ENCODE measurements around the gene ABHD1.
"Not testable (repeated sequence)": the region's sequence is repeated elsewhere in the genome, so short reads cannot be mapped to it uniquely, and the experiment has no call there.

The ABHD1 gene

DNA sequence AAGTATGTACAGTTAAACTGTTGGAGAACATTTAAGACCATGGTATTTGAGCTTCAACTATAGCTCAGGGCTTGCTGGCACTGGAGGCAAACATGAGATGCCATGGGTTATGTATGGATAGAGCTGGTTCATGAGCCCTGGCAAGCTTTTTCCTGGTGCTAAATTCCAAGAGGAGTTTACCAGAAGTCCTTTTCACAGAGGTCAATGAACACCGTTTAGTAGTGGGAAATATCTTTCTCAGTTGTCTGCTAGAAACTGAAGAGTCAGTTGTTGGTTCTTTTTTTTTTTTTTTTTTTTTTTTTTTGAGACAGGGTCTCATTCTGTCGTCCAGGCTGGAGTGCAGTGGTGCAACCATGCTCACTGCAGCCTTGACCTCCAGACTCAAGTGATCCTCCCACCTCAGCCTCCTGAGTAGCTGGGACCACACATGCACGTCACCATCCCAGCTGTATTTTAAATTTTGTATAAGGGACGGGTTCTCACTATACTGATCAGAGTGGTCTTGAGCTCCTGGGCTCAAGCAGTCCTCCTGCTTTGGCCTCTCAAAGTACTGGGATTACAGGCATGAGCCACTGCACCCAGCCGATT lies 35.7 kb upstream of the ABHD1 start:
- no peak for FAIRE-seq

- FAIRE-seq, result no peak
Observed at GRCh38 chr2:27088634-27089033, 35.0 kb upstream of the ABHD1 start.

- no peak for FAIRE-seq
Observed at GRCh38 chr2:27089111-27089954, 34.3 kb upstream of the ABHD1 start.

DNA sequence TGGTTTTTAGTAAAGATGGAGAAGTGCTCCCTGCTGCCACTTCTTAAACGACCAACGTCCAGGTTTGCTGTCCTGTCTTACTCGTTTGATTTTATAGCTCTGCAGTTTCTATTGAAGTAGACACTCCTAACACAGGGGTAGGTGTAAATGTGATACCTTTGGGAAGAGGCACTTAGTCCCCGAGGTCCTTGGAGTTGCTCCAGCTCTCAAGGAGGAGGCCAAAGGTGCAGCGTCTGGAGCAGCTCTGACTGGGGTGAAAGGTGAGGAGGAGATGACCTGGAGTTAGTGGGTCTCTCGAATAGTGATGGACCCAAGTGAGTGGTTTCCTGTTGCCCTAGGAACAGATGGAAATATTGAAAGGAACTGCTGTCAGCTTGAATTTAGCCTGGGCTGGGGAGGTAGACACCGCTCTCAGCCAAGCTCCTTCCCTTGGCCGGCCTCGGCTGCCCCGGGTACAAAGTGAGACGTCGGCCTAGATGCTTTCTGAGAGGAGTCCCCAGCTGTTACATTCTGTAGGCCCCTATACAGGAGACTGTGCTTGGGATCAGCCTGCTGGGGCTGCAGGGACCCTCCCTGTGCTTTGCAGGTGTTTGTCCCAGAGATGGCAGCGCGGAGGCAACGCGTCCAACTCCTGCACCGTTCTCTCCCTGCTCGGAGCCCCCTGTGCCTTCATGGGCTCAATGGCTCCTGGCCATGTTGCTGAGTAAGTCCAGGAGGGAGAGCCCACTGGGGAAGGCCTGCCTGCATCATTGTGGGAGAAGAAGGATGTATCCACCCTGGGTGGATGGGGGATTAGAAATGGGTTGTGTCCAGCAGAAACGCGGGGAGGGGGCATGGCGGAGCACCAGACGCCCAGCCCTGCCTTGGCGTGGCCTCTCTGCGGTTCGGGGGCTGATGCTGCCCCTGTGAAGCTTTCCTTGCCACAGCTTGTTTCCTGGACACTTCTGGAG lies 31.6 kb upstream of the ABHD1 start:
- no peak for FAIRE-seq

- FAIRE-seq, result no peak
Observed at GRCh38 chr2:27092696-27093429, 30.8 kb upstream of the ABHD1 start.

GRCh38 chr2:27093430-27094352 lies 29.9 kb upstream of the ABHD1 start:
- no peak for FAIRE-seq

DNA sequence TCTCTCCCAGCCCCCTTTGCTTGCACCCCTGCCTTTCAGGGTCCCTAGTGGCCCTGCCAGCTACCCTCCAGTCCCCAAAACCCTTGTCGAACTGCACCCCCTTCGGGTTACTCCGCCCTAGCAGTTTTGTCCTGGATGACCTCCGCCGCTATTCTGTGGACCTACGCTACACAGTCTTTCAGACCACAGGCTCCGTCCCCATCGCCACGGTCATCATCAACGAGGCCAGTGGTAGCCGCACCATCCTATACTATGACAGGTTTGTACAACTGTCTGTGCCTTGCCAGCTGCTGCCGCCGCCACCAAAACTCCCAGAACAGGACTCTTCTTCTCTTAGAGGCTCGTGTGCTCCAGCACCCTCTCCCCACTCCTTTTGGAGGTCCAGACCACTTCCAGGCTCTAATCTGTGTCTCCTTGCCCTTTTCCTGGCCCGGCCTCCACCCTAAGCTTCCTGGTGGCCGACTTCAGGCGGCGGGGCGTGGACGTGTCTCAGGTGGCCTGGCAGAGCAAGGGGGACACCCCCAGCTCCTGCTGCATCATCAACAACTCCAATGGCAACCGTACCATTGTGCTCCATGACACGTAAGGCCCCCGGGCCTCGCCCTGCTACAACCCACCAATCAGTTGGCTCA lies 29.1 kb upstream of the ABHD1 start:
- no peak for FAIRE-seq

GRCh38 chr2:27095427-27095744 lies 28.2 kb upstream of the ABHD1 start:
- no peak for FAIRE-seq

DNA sequence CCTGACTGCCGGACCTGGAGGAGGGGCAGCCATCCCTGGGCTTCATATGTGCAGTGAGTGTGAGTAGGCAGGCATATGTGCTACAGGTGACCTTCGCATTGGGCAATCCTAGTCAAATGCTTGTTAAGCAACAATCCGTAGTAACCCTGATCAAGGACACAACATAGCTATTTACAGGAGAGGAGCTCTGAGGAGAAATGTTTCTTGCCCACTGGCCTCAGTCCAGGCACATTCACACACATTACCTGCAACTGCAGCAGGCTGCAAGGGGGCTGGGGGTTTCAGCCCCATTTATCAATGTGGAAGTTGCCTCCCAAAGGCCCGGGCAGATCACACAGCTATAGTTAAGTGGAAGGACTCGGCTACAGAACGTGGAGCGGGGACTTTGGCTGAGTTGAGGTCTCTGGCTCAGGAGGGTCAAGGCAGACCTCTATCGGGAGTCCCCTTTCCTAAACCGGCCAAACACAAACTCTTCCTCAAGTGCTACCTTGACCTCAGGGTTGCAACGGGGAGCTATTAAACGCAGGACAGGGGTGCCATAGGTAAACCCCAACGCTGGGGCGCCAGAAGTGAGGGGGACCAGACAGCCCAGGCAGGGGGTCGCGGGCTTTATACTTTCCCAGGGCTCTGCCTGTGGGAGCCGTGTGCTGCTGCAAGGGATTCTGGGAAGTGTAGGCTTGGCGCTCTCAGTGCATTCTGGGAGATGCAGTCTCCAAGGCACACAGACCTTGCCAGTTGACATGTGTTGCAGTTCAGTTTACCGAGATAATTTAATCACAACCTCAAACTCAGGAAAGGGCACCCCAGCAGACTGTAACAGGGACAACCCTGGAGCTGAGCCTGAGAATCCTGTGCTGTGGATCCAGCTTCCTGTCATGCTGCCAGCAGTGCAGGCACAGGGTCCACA lies 27.6 kb upstream of the ABHD1 start:
- FAIRE-seq, result no peak

GRCh38 chr2:27096748-27097297 lies 26.8 kb upstream of the ABHD1 start:
- FAIRE-seq, result no peak

GRCh38 chr2:27097341-27097740 lies 26.3 kb upstream of the ABHD1 start:
- no peak for FAIRE-seq

- no peak for FAIRE-seq
Observed at GRCh38 chr2:27099334-27099955, 24.2 kb upstream of the ABHD1 start.

DNA sequence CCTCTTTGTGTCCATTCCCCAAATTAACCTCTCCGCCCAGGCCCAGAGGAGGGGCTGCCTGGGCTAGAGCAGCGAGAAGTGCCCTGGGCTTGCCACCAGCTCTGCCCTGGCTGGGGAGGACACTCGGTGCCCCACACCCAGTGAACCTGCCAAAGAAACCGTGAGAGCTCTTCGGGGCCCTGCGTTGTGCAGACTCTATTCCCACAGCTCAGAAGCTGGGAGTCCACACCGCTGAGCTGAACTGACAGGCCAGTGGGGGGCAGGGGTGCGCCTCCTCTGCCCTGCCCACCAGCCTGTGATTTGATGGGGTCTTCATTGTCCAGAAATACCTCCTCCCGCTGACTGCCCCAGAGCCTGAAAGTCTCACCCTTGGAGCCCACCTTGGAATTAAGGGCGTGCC lies 23.6 kb upstream of the ABHD1 start:
- no peak for FAIRE-seq

DNA sequence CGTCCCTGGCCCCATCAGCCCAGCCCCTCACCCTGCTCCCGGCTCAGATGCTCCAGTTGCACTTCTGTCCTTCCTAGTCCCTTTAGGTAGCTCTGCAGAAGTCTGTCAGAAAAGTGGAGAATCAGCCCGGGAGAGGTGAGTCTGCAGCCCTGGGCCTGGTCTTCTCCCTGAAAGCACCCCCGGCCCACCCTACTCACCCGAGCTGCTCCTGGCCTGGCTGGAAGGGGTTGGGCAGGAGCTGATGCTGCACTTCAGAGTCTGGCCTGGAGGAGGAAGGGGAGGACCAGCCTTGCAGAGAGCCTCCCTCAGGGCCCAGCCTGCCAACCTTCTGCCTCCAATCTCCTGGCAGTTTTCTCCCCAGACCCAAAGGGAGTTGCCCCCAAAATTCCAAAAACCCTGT lies 21.3 kb upstream of the ABHD1 start:
- FAIRE-seq, result no peak

GRCh38 chr2:27105981-27106380 lies 17.6 kb upstream of the ABHD1 start:
- no peak for FAIRE-seq

DNA sequence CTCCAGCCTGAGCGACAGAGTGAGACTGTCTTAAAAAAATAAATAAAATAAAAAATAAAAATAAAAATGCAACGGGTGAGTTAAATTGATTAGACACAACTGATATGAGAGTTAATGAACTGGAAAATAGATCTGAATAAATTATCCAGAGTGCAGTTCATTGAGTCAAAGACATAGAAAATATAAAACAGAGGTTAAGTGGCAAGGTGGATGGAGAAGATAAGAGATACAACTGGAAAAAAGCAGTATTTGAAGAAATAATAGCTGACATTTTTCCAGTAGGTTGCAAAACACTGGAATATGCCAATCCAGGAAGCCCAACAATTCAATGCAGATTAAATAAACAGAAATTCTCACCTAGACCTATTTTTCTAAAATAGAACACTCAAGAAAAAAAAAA lies 15.4 kb upstream of the ABHD1 start:
- FAIRE-seq, result no peak

DNA sequence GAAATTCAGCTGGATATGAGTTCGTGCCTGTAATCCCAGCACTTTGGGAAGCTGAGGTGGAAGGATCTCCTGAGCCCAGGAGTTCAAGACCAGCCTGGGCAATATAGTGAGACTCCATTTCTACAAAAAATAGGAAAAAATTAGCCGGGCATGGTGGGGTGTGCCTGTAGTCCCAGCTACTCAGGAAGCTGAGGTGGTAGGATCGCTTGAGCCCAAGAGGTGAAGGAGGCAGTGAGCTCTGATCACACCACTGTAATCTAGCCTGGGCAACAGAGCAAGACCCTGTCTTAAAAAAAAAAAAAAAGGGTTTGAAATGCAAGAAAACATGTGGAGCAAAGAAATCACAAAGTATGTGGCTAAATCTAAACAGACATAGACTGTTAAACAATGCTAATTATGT lies 14.5 kb upstream of the ABHD1 start:
- no peak for FAIRE-seq

GRCh38 chr2:27110603-27111352 lies 12.8 kb upstream of the ABHD1 start:
- FAIRE-seq, result not testable (repeated sequence)

Measured in endometrium (tissue), 2 donors.